ENCODE results near the gene KAT2B. TPM values are rescaled to one million over a fixed set of nuclear protein-coding genes. Genes with fewer than 3 reads are reported as not detected.

Gene KAT2B
- total RNA-seq, 1 experiment from 2014 or later, result 5.5 TPM

DNA sequence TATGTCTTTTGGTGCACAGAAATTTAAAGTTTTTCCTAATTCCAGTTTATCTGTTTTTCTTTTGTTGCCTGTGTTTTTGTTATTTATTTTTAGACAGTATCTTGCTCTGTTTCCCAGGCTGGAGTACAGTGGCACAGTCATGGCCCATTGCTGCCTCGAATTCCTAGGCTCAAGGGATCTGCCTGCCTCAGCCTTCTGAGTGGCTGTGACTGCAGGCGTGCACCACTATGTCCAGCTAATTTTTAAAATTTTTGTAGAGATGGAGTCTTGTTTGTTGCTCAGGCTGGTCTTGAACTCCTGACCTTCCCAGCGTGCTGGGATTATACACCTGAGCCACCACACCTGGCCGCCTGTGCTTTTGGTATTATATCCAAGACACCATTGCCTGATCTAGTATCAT lies 22.8 kb downstream of the KAT2B start:
- DNase-seq (ENCODE audit: extremely low read depth, low read depth), result no peak

DNA sequence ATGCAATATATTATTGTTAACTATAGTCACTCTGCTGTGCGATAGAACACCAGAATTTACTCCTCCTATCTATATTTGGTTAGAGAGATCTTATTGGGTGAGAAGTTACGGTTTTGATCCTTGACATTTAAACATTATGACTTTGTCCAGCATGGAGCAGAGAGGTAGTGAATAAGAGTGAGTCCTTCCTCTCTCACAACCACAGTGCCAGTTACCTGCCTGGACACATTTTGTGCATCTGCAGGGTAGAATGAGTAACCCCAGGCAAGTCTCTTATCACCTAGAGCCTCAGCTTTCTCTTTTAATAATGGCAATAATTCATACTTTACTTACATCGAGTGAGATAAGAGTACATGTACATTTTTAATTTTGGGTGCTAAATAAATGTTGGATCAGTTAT lies 24.1 kb downstream of the KAT2B start:
- no peak for DNase-seq (ENCODE audit: extremely low read depth, low read depth)

DNA sequence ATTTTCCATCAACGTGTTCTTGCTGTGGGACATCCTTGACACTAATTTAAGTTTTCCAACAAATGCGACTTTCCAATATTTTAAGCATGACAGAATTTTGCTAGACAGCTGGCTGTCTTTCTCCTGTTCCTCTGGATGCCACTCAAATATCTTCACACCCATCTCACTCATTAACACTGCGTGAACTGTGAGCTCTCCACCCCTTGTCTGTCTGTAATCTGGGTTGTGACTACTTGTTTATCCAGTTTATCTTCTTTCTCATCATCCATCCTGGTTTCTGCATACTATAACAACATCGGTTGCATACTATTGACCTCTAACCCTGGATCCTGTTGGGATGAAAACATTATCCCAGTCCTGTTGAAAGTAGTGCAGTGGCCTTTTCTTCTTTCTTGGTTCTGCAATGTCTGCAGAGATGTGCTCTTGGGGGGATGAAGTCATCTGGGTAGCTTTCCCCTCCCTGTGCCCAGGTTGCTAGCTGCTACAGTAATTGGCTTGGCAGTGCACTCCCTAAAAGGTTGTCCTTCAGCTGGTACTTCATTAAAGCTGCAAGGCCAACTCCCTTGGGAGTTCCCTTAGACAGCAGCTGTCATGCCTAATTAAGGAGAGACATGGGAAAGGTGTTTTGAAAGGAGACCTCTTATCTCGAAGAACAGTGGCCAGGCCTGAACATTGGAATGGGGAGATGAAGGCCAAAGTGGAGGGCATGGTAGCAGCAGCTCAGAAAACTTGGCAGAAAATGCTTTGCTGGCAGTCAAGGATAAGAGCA lies 24.7 kb downstream of the KAT2B start:
- no peak for DNase-seq (ENCODE audit: extremely low read depth, low read depth)

DNA sequence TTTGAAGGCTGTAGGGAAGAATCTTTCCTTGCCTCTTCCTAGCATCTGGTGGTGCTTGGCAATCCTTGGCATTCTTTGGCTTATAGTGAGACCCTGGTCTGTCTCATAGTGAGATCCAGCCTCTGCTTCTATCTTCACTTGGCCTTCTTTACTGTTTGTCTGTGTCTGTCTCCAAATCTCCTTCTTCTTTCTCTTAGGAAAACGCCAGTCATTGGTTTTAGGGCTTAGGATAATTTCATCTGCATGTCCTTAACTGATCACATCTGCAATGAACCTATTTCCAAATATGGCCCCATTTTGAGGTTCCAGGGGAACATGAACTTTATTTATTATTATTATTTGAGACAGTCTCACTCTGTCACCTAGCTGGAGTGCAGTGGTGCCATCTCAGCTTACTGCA lies 25.8 kb downstream of the KAT2B start:
- no peak for DNase-seq (ENCODE audit: extremely low read depth, low read depth)

DNA sequence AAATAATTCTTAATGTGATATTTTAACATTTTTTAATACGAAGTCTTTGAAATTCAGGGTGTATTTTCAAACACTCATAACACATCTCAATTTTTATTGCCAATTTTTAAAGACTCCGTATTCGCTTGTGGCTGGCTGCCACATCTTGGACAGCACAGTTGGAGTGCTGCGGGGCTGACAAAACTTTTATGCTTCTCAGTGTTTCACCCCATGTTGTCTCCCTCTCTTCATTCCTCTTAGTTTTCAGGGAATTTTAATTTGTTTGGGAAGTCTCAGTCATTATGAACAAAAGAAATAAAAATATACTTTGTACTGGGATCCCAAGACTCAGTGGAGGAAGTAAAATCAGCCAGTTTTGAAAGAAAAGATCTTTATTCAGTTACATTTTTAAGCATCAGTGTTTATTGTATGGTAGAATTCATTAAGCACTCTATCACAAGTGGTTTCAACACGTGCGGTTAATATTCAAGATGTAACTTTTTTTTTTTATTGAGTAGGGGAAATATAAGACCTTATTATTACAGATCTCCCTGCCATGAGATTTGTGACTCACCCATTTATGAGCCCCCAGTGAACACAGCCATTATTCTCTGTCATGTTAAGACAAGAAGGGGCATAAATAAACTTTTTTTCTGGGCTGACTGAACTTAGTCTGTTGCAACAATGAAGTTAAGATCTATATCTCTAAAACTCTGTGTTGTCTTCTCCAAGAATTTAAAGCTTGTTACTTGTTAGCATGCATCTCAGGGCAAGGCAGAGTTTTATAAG lies 26.8 kb downstream of the KAT2B start:
- no peak for DNase-seq (ENCODE audit: extremely low read depth, low read depth)

DNA sequence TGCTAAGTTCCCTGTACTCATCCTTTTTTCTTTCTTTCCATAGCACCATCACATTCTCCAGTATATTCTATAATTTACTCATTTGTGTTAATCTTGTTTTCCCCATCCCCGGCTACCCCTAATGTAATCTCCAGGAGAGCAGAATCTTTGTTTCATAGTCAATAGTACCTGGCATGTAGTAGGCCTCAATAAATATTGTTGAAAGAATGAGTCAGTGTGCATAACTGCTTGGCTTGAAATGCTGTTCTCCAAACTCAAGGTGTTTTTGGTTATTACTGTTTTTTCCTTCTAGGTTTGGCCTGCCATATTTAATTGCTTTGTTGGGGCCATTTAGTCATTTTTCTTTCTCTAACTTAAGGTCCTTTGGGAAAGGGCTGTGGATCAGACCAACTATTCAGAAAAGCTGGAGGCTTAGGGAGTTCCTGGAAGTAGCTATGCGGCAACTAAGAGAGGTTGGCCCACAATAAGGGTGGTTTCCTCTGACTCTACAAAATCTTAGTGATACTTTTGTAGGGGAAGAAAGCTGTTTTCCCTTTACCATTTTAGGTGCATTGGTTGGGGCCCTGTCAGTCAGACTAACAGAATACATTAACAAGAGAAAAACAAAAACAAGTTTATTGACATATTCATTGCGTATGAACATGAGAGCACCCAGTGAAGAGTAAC lies 28.4 kb downstream of the KAT2B start:
- no peak for DNase-seq (ENCODE audit: extremely low read depth, low read depth)

DNA sequence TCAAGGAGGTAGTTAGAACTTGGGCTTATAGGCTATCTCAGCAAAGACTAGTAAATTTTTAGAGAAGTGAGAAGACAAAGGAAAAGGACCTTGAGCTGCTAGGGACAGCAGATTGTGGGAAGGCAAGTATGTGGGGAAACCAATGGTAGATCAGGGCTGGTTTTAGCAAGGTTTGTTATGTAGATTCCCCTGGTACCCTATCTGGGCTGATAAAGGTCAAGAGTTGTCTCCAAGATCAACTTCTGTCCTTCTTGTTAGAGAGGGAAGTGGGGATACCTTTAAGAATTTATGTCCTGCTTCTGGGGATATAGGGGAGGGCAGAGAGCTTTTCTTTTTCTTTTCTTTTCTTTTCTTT lies 28.9 kb downstream of the KAT2B start:
- DNase-seq (ENCODE audit: extremely low read depth, low read depth), result no peak

DNA sequence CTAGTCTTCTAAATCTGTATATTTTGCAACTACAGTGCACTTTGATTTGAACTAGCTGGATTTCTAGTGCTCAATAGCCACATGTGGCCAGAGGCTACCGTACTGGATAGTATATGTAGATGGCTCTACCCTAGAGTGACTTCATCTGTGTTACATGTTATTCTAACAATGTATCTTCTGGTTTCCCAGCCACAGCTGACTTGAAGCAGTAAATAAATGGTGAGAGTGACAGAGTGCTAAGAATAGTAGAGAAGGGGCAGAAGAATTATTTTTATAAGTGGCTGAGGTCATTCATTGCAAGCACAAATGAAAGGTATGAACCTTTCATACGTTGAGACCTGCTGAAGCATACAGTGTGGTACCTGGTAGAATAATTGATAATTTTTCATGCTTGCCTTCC lies 30.9 kb downstream of the KAT2B start:
- no peak for DNase-seq (ENCODE audit: extremely low read depth, low read depth)

DNA sequence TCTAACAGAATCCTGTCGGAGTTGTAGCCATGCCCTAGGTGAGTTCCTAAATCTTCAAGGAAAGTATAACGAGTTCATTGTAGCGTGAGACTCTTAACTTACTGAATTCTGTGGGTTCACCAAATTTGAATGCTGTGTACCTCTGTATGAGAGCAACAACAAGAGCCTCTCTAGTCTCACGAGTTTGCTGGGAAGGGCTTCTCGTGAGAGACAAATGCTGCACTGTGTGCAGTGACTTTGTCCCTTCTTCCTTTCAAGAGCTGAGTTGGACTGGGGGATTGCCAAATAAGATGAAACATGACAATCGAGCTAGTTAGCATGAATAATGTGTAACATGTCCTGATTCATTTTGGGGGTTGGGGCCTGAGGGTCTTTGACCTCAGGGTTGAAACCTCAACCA lies 32.2 kb downstream of the KAT2B start:
- no peak for DNase-seq (ENCODE audit: extremely low read depth, low read depth)

DNA sequence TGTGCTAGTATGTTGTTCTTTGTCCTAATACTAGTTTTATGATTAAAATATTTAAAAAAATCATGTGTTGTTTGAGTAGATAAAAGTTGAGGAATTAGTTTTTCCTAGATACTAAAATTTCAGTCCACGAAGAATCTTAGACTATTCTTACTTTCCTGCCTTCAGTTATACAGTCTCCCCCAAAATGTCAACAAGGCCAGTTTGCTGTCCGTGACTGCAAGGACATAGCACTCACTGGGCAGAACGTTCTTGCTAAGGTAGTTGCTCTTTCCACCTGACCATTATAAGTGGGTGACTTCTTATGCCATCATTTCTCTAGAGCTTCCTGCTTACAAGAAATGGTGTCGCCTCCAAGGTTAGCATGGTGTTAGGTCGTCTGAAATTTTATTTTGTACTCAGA lies 32.8 kb downstream of the KAT2B start:
- no peak for DNase-seq (ENCODE audit: extremely low read depth, low read depth)

DNA sequence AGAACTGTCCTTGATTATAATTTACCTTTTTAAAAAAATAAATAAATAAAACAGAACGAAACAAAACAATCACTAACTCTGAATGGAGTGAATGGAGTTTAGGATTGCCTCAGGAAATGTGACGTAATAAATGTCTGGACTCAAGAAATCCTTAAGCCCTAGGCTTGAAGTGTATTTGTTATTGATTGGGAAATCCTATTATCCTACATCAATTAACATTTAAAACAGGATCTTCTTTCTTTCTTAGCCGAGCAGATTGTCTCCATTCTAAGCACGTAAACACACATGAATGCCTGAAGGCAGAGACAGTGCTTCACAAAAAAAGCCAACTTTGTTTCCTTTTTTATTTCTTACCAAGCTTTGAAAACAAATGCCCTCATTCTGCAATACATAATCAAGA lies 33.4 kb downstream of the KAT2B start:
- DNase-seq (ENCODE audit: extremely low read depth, low read depth), result no peak

DNA sequence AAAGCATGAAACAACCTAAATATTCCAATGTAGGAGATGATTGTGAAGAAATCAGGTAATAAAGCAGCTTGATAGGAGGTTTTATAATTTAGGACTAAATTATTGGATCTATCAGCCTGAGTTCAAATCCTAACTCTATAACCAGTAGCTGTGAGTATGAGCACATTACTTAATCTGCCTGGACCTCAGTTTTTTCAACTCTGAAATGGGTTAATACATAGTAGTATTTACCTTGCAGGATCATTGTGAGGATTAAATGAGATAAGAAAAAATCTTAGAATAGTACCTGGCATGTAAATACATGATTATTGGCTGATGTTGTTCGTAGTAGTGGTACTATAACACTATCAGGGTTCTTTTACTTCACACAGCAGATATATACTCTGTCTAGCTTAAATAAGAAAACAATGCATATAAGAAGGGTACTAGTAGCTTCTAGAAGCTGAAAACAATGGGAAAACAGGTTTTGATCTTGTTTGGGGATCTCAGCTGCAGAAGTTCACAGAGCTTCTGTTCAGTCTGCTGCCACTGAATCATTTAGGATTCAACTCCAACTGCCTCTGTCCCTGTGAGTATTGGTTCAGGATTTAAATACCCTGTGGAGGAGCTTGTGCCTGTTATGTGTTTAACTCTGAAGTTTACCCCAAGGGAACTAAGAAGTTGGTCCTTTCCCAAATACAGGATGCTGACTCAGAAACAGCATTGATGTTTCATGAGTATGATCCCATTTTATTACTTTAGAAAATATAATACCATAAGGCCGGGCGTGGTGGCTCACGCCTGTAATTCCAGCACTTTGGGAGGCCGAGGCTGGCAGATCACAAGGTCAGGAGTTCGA lies 34.2 kb downstream of the KAT2B start:
- DNase-seq (ENCODE audit: extremely low read depth, low read depth), result no peak

DNA sequence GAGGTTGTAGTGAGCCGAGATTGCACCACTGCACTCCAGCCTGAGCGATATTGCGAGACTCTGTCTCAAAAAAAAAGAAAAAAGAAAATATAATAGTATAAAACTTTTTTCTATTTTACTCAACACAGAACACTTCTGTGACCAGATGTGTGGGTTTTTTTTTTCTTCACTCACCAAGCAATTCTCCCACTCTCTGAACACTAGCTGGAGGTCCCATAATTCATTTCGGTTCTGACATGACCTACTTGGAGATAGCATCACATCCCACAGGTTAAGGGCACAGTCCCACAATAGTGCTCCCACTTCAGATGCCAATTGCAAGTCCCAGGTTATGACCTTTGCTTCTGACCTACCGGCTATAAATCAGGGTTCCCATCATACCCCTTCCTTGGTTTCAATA lies 35.0 kb downstream of the KAT2B start:
- no peak for DNase-seq (ENCODE audit: extremely low read depth, low read depth)

DNA sequence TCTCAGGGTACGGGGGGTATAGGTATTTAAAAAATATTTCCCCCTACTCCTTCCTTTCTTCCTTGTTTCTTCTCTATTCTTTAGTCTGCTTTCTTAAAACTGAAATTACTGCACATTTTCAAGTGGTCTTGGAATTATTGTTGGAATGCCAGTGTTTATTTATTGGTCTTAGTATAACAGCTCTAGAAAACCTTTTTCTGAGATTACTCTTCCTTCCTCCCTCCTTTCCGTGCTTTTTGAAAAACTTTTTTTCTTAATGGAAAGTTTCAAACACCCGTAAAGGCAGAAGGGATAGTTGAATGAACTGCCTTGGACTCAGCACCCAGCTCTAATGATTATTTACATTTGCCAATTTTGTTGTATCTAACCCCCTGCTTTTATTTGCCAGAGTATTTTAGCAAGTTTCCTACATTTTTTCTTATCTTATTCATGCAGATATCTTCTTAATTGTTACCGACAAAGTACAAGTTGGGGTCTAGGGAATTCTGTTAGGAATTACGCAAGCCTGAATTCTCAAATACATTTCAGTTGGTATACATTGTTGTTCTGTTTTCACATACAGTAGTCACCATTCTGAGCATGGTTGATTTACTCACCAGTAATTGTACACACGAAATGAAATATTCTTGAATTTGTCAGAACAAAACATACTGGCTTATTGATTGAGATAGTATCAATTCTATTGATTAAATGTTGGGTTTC lies 36.2 kb downstream of the KAT2B start:
- DNase-seq (ENCODE audit: extremely low read depth, low read depth), result no peak

DNA sequence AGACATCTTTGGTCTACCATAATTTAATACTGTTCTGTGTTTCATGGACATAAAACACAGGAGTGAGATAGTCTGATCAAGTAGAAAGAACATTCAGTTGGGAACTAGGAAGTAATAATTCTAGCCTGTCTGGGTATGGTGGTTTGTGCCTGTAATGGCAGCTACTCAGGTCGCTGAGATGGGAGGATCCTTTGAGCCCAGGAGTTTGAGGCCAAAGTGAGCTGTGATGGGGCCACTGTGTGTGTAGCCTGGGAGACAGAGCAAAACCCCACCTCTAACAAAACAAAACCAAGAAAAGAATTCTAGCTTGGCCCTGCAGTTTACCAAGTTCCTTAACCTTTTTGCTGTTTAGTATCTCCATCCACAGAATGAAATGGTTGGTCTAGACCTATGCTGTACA lies 36.8 kb downstream of the KAT2B start:
- DNase-seq (ENCODE audit: extremely low read depth, low read depth), result no peak

DNA sequence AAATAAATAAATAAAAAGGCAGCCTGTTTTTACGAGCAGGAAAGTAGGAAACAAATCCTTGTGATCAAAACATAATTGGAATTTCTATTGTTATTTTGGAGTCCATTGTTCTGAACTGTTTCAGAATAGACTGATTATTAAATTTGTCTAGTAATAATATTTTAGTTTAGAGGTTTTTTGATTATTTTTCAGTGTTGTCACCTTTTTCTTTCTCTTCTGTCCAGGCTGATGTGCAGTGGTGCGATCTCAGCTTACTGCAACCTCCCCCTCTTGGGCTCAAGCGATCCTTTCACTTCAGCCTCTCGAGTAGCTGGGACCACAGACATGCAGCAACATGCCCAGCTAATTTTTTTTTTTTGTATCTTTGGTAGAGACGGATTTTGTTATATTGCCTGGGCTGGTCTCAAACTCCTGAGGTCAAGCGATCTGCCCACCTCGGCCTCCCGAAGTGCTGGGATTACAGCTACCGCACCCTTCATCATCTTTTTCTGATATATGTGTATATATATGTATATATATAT lies 38.0 kb downstream of the KAT2B start:
- no peak for DNase-seq (ENCODE audit: extremely low read depth, low read depth)

DNA sequence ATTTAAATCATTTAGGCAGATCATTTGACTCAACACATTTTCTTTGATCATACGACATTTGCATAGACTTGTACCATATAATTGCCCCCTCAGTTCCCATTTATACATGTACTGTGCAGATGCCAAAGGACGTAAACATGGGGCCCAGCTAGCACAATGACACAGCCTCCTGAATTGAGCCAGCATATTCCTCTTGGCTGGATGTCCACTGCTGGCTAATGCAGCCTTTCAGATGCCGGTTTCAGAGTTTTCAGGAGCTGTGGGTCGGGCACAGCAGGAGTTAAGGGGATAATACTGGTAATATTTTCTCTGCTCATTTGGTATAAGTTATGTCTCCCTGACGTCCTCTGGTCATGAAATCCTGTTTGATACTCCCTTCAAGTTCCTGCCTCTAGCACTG lies 39.4 kb downstream of the KAT2B start:
- no peak for DNase-seq (ENCODE audit: extremely low read depth, low read depth)

DNA sequence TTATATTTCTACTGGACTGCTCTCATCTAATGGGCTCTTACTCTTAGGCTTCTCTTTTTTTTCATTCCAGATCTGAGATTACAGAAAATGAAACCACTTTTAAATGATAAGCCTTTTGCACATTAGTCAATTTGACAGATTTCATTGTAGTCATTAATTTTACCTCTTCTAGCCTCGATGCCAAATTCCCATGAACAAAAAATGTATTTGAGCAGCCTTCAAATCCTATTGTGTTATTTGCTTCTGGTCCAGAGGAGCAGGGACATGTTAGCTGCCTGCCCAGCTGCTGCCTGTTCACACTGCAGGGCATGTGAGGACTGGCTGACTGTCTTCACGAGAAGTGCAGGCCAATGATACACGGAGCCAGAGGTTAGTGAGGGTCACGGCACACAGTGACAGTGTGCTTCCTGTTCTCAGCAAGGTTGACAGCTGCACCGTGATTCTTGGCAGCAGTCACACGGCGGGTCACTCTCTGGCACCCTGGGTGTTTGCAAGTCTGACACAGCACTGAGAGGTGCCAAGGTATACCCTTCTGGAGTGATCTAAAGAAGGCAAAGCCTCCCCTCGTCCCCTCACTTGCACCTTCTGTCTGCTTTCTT lies 40.8 kb downstream of the KAT2B start:
- DNase-seq (ENCODE audit: extremely low read depth, low read depth), result no peak

DNA sequence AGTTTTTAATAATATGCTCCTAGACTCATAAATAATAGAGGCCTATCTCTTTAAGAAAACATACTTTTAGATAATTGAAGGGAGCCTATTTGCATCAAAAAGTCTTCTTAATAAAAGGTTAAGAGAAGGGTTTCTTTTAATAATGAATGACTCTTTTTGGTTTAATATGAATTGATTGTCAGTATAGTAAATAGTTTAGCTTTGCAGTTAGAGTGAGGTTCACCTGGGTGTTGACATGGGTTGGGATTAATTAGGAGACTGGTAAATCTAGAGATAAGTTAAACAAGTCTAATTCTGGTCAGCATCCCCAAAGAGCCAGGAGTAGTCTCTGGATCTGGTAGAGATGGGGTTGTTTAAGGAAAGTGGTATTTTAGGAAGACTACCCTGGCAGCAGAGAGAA lies 43.0 kb downstream of the KAT2B start:
- no peak for DNase-seq (ENCODE audit: extremely low read depth, low read depth)

DNA sequence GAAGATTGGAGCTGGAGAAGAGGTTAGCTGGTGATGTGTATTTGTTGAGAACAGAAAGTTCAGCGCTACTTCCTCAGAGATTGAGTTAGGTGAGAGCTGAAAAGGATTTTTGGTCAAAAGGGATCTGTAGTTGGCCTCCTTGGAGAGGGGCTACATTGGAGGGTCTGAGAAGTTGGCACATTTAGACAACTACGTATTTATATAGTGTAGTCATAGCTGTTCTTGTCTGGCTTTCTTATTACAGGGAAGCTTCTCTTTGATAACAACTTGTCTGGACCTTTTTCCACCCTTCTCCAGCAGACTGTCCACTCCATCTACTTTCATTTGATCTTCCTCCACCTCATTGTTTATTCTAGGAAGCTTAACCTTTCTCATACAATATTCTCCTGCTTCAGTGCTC lies 43.7 kb downstream of the KAT2B start:
- no peak for DNase-seq (ENCODE audit: extremely low read depth, low read depth)

Measured in NCI-H460 (cell line).